ENCODE data around the gene ZNF200.
"Not testable (repeated sequence)": the region's sequence is repeated elsewhere in the genome, so short reads cannot be mapped to it uniquely, and the experiment has no call there.

Gene ZNF200

GRCh38 chr16:3216263-3216640, 18.7 kb downstream of the ZNF200 start:
- H3K36me3 ChIP-seq (ENCODE audit: control insufficient read depth, insufficient read depth, low read length), result no peaks in the 10 kb centered on the region
- H3K4me1 ChIP-seq (ENCODE audit: control insufficient read depth, insufficient read depth, low read length), result no peaks in the 10 kb centered on the region
- H3K4me3 ChIP-seq (ENCODE audit: low read depth, low read length), result no peak overlapping the region
- no peak overlapping the region for H3K9ac ChIP-seq (ENCODE audit: low read length)
- 0 out of 2 replicates have a peak, but pooled peaks cover 6% of the 10 kb centered on the region for H3K27me3 ChIP-seq (ENCODE audit: control insufficient read depth, insufficient read depth, low read length)
- H3K27ac ChIP-seq (ENCODE audit: low read depth, low read length), result no peak overlapping the region
- H3K9me3 ChIP-seq (ENCODE audit: control insufficient read depth, insufficient read depth, low read depth, low read length), result peaks cover 22% of the 10 kb centered on the region

DNA sequence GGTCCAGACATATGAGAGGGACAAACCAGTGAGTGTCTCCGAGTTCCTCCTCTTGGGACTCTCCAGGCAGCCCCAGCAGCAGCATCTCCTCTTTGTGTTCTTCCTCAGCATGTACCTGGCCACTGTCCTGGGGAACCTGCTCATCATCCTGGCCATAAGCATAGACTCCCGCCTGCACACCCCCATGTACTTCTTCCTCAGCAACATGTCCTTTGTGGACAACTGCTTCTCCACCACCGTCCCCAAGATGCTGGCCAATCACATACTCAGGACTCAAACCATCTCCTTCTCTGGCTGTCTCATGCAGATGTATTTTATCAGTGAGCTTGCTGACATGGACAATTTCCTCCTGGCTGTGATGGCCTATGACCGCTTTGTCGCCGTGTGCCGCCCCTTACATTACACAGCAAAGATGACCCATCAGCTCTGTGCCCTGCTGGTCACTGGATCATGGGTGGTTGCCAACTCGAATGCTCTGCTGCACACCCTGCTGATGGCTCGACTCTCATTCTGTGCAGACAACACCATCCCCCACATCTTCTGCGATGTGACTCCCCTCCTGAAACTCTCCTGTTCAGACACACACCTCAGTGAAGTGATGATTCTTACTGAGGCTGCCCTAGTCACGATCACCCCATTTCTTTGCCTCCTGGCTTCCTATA, 19.2 kb downstream of the ZNF200 start:
- H3K9ac ChIP-seq (ENCODE audit: low read length), result no peak overlapping the region
- no peak overlapping the region for H3K27ac ChIP-seq (ENCODE audit: low read depth, low read length)
- no peaks in the 10 kb centered on the region for H3K4me1 ChIP-seq (ENCODE audit: control insufficient read depth, insufficient read depth, low read length)
- no peaks in the 10 kb centered on the region for H3K36me3 ChIP-seq (ENCODE audit: control insufficient read depth, insufficient read depth, low read length)
- H3K9me3 ChIP-seq (ENCODE audit: control insufficient read depth, insufficient read depth, low read depth, low read length), result peaks cover 16% of the 10 kb centered on the region; the same call in 1 of the 2 replicates
- H3K27me3 ChIP-seq (ENCODE audit: control insufficient read depth, insufficient read depth, low read length), result 0 out of 2 replicates have a peak, but pooled peaks cover 6% of the 10 kb centered on the region
- H3K4me3 ChIP-seq (ENCODE audit: low read depth, low read length), result no peak overlapping the region

GRCh38 chr16:3214904-3215600, 19.9 kb downstream of the ZNF200 start:
- Histone ChIP-seq H3K4me1 (ENCODE audit: control insufficient read depth, insufficient read depth, low read length) (no peaks in the 10 kb centered on the region), H3K4me3 (ENCODE audit: low read depth, low read length) (no peak overlapping the region), H3K9ac (ENCODE audit: low read length) (no peak overlapping the region), H3K27me3 (ENCODE audit: control insufficient read depth, insufficient read depth, low read length) (0 out of 2 replicates have a peak, but pooled peaks cover 6% of the 10 kb centered on the region), H3K9me3 (ENCODE audit: control insufficient read depth, insufficient read depth, low read depth, low read length) (peaks cover 16% of the 10 kb centered on the region; the same call in 1 of the 2 replicates), H3K36me3 (ENCODE audit: control insufficient read depth, insufficient read depth, low read length) (no peaks in the 10 kb centered on the region), H3K27ac (ENCODE audit: low read depth, low read length) (no peak overlapping the region)

DNA sequence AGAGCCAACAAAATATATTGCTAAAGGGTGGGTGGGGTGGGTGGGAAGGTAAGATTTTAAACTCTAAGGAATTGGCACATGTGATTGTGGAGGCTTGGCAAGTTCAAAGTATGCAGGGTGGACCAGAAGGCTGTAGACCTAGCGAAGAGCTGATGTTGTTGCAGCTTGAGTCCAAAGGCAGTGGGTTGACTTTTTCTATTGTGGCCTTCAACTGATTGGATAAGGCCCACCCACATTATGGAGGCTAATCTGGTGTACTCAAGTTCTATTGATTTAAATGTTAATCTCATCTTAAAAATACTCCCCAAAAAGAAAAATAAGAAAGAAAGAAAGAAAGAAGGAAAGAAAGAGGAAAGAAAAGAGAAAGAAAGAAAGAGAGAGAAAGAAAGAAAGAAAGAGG, 22.4 kb downstream of the ZNF200 start:
- Histone ChIP-seq H3K4me3 (ENCODE audit: low read depth, low read length) (no peak overlapping the region), H3K27me3 (ENCODE audit: control insufficient read depth, insufficient read depth, low read length) (0 out of 2 replicates have a peak, but pooled peaks cover 6% of the 10 kb centered on the region), H3K36me3 (ENCODE audit: control insufficient read depth, insufficient read depth, low read length) (no peaks in the 10 kb centered on the region), H3K9ac (ENCODE audit: low read length) (no peak overlapping the region), H3K9me3 (ENCODE audit: control insufficient read depth, insufficient read depth, low read depth, low read length) (peaks cover 27% of the 10 kb centered on the region), H3K27ac (ENCODE audit: low read depth, low read length) (no peak overlapping the region), H3K4me1 (ENCODE audit: control insufficient read depth, insufficient read depth, low read length) (no peaks in the 10 kb centered on the region)

DNA sequence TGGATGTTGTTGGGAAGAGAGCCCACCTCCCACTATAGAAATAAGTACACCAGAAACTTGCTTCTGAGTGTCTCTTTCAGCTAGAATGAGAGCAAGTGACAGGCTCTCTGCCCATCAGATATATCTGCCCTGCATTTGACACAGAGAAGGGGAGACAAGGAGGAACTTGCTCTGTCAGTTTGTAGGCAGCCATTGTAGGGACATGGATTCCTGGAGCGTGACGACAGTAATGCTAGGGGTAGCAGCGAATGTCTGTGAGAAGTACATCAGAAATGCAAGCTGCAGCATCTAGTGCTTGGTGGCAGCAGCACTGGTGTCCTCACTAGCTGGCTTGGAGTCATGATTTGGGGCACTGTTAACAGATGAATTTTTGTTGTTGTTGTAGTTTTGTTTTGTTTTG, 23.0 kb downstream of the ZNF200 start:
- no peaks in the 10 kb centered on the region for H3K4me1 ChIP-seq (ENCODE audit: control insufficient read depth, insufficient read depth, low read length)
- H3K9me3 ChIP-seq (ENCODE audit: control insufficient read depth, insufficient read depth, low read depth, low read length), result peaks cover 31% of the 10 kb centered on the region
- H3K9ac ChIP-seq (ENCODE audit: low read length), result no peak overlapping the region
- 0 out of 2 replicates have a peak, but pooled peaks cover 6% of the 10 kb centered on the region for H3K27me3 ChIP-seq (ENCODE audit: control insufficient read depth, insufficient read depth, low read length)
- H3K4me3 ChIP-seq (ENCODE audit: low read depth, low read length), result no peak overlapping the region
- no peaks in the 10 kb centered on the region for H3K36me3 ChIP-seq (ENCODE audit: control insufficient read depth, insufficient read depth, low read length)
- no peak overlapping the region for H3K27ac ChIP-seq (ENCODE audit: low read depth, low read length)

DNA sequence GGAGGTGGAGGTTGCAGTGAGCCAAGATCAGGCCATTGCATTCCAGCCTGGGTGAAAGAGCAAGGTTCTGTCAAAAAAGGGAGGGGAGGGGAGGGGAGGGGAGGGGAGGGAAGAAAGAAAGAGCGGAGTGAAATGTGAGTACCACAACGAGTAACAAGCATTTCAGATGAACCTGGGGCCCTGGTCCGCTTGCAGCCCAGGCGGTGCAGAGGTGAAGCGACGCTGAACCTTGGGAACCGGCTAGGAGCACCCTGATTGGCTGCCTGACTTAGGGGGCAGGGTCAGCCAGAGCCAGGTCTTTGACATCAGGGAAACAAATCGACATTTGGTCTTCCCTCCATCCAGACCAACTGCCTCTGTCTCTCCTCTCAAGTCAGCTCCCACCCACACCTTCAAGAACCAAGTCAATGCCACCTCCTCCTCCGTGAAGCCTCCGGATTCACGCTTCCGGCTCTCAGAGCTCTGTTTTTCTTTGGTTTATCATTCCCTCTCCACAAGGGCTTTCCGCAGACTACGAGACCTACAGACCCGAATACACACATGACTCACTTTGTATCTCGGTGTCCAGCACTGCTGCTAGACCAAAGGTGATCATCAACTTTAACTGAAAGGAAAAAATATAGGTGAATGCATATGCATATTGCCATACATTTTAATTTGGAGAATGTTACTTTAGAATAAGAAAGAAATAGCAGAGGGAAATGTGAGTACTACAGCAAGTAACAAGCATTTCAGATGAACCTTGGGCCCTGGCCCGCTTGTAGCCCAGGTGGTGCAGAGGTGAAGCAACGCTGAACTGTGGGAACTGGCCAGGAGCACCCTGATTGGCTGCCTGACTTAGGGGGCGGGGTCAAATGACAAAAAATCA, 27.6 kb downstream of the ZNF200 start:
- H3K9me3 ChIP-seq (ENCODE audit: control insufficient read depth, insufficient read depth, low read depth, low read length), result peaks cover 58% of the 10 kb centered on the region
- no peak overlapping the region for H3K9ac ChIP-seq (ENCODE audit: low read length)
- H3K27ac ChIP-seq (ENCODE audit: low read depth, low read length), result no peak overlapping the region
- H3K4me1 ChIP-seq (ENCODE audit: control insufficient read depth, insufficient read depth, low read length), result no peaks in the 10 kb centered on the region
- no peak overlapping the region for H3K4me3 ChIP-seq (ENCODE audit: low read depth, low read length)
- peaks cover 3% of the 10 kb centered on the region; the same call in 1 of the 2 replicates for H3K27me3 ChIP-seq (ENCODE audit: control insufficient read depth, insufficient read depth, low read length)
- H3K36me3 ChIP-seq (ENCODE audit: control insufficient read depth, insufficient read depth, low read length), result no peaks in the 10 kb centered on the region

- H3K27ac ChIP-seq (ENCODE audit: low read depth, low read length); H3K27me3 ChIP-seq (ENCODE audit: control insufficient read depth, insufficient read depth, low read length); H3K9ac ChIP-seq (ENCODE audit: low read length); H3K4me1 ChIP-seq (ENCODE audit: control insufficient read depth, insufficient read depth, low read length); H3K36me3 ChIP-seq (ENCODE audit: control insufficient read depth, insufficient read depth, low read length); H3K4me3 ChIP-seq (ENCODE audit: low read depth, low read length): not testable (repeated sequence)
- peaks cover 52% of the 10 kb centered on the region for H3K9me3 ChIP-seq (ENCODE audit: control insufficient read depth, insufficient read depth, low read depth, low read length)
These were observed 29.0 kb downstream of the ZNF200 start for GRCh38 chr16:3205939-3206338.

GRCh38 chr16:3202903-3203539, 31.9 kb downstream of the ZNF200 start:
- H3K36me3 ChIP-seq (ENCODE audit: control insufficient read depth, insufficient read depth, low read length), result no peaks in the 10 kb centered on the region
- H3K27me3 ChIP-seq (ENCODE audit: control insufficient read depth, insufficient read depth, low read length), result peaks cover 17% of the 10 kb centered on the region
- H3K4me3 ChIP-seq (ENCODE audit: low read depth, low read length), result no peak overlapping the region
- H3K9ac ChIP-seq (ENCODE audit: low read length), result no peak overlapping the region
- H3K9me3 ChIP-seq (ENCODE audit: control insufficient read depth, insufficient read depth, low read depth, low read length), result peaks cover 42% of the 10 kb centered on the region
- H3K27ac ChIP-seq (ENCODE audit: low read depth, low read length), result no peak overlapping the region
- no peaks in the 10 kb centered on the region for H3K4me1 ChIP-seq (ENCODE audit: control insufficient read depth, insufficient read depth, low read length)

- Histone ChIP-seq H3K9me3 (ENCODE audit: control insufficient read depth, insufficient read depth, low read depth, low read length) (peaks cover 5% of the 10 kb centered on the region; the same call in 1 of the 2 replicates), H3K27ac (ENCODE audit: low read depth, low read length) (no peak overlapping the region), H3K4me1 (ENCODE audit: control insufficient read depth, insufficient read depth, low read length) (no peaks in the 10 kb centered on the region), H3K27me3 (ENCODE audit: control insufficient read depth, insufficient read depth, low read length) (peaks cover 43% of the 10 kb centered on the region), H3K9ac (ENCODE audit: low read length) (no peak overlapping the region), H3K36me3 (ENCODE audit: control insufficient read depth, insufficient read depth, low read length) (no peaks in the 10 kb centered on the region), H3K4me3 (ENCODE audit: low read depth, low read length) (no peak overlapping the region)
These were observed 36.5 kb downstream of the ZNF200 start for GRCh38 chr16:3198334-3199072.

DNA sequence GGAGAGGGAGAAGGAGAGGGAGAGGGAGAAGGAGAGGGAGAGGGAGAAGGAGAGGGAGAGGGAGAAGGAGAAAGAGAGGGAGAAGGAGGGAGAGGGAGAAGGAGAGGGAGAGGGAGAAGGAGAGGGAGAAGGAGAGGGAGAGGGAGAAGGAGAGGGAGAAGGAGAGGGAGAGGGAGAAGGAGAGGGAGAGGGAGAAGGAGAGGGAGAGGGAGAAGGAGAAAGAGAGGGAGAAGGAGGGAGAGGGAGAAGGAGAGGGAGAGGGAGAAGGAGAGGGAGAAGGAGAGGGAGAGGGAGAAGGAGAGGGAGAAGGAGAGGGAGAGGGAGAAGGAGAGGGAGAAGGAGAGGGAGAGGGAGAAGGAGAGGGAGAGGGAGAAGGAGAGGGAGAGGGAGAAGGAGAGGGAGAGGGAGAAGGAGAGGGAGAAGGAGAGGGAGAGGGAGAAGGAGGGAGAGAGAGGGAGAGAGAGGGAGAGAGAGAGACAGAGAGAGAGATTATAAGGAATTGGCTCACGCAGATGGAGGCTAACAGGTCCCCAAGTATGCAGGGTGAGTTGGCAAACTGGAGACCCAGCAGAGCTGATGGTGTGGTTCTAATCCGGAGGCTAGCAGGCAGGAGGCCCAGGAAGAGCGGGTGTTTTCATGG, 37.1 kb downstream of the ZNF200 start:
- H3K27ac ChIP-seq (ENCODE audit: low read depth, low read length); H3K9me3 ChIP-seq (ENCODE audit: control insufficient read depth, insufficient read depth, low read depth, low read length); H3K4me3 ChIP-seq (ENCODE audit: low read depth, low read length); H3K4me1 ChIP-seq (ENCODE audit: control insufficient read depth, insufficient read depth, low read length); H3K9ac ChIP-seq (ENCODE audit: low read length); H3K36me3 ChIP-seq (ENCODE audit: control insufficient read depth, insufficient read depth, low read length): not testable (repeated sequence)
- peaks cover 46% of the 10 kb centered on the region for H3K27me3 ChIP-seq (ENCODE audit: control insufficient read depth, insufficient read depth, low read length)

Measured in HUES6 (cell line).